ENCODE measurements around the gene PODXL2. TPM values are rescaled to one million over a fixed set of nuclear protein-coding genes. Genes with fewer than 3 reads are reported as not detected.
A peak's percentile ranks its signal among the peaks of the same experiment; 100 is the strongest.

PODXL2 gene
- total and polyA plus RNA-seq, 3 experiments from 2014 or later = 1.4 to 4.7 (median 1.7) TPM

DNA sequence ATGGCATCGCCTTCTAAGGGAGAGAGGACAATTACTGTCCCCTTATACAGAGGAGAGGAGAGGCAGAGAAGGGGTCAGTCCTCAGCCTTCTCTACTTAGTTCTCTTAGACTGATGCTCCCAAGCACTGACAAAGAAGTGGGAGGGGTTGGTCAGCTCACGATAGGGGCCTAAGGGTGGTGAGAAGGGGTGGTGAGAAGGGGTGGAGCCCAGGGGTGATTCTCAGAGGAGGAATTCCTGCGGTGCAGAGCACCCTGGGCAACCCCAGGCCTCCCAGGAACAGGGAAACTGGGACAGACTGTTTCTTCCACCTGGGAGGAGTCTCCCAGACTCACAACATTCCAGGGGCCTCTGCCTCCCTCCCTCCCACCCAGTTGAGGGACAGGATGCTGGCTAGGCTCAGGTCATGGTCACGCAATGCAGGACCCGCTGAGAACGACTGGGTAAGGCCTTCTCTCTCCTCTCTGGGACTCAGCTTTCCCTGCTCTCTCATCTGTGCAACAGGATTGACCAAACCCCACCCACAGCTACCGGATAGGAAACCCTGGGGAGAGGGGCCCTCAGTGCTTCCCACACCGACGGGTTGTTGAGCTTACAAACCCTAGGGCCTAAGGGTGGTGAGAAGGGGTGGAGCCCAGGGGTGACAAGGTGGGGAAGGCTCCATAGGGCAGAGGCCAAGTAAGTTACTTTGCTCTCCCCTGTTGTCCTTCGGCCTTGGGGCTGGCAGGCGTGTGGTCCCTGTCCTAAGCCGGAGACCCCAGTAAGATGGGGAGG is 40.0 kb upstream of the PODXL2 start:
- Histone ChIP-seq H3K27me3 (ENCODE audit: insufficient read depth, low read length, poor library complexity, severe bottlenecking) (no peaks in the 10 kb centered on the region), H3K36me3 (ENCODE audit: insufficient read depth, low read length) (no peaks in the 10 kb centered on the region), H3K4me3 (ENCODE audit: low read length) (peak overlapping the region; percentile 69), H3K9me3 (ENCODE audit: low read length) (no peaks in the 10 kb centered on the region), H3K4me1 (ENCODE audit: insufficient read depth, low read length) (peaks cover 17% of the 10 kb centered on the region), H3K27ac (ENCODE audit: low read depth, low read length) (no peak overlapping the region)
- Mint-ChIP-seq H3K4me1 (peaks cover 38 to 65% (median 55%) of the 10 kb centered on the region in 3 donors), H3K36me3 (peaks cover 0 to 8% (median 0%) of the 10 kb centered on the region in 3 donors), H3K9me3 (no peaks in the 10 kb centered on the region), H3K4me3 (peak overlapping the region; percentile 84 to 97 (median 84)), H3K27ac (peak overlapping the region; percentile 35 to 96 (median 76)), H3K27me3 (no peaks in the 10 kb centered on the region)
- DNase-seq = peak in 1 of 5 donors; percentile 21
- POLR2A ChIA-PET = interaction anchor here (1.3 kb wide), 1 partner anchor 9 kb away, joined by 4 read pairs; no protein-coding TSS in a partner anchor
- CTCF ChIA-PET = interaction anchor here (0.7 to 1.7 kb wide), 5 partner anchors 9 to 103 kb away, joined by 3 to 13 read pairs (median 4); partner anchors contain the start of gene MCM2

DNA sequence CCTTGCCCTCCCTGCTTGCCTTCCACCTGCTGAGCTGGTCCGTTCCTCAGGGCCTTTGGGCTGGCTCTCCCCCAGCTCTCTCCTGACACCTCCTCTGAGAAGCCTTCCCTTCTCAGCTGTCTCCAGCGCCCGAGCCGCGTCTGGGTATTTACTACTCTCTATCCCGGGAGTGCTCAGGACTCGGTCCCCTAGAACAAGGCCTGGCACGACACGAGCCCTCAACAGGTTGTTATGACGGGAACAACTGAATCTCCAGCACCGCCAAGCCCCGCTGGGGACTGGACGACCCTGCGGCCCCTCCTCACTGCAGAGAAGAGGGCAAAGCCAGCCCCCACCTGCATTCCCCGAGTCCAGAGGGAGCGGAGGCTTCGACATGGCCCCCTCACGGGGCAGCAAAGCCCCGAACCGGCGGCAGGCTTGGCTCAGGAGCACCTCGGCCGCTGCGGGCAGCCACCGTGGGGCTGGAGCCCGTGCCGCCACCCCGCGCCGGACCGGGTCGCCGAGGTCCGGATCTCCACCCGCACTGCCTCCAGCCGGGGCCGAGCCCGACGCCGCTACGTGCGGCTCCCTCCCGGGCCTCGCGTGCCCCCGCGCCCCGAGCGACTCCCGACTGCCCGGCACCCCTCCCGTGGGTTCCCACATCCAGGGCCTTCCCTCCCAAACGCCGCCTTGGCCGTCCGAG is 39.2 kb upstream of the PODXL2 start:
- H3K4me3 ChIP-seq (ENCODE audit: low read length) = peak overlapping the region; percentile 69
- H3K27me3 ChIP-seq (ENCODE audit: insufficient read depth, low read length, poor library complexity, severe bottlenecking) = no peaks in the 10 kb centered on the region
- H3K9me3 Mint-ChIP-seq = no peaks in the 10 kb centered on the region
- ChIA-PET CTCF (interaction anchor here (1.3 to 2.0 kb wide), 6 partner anchors 8 to 45 kb away, joined by 3 to 13 read pairs (median 4); partner anchors contain the start of gene MCM2), POLR2A (interaction anchor here (1.0 to 2.3 kb wide), 5 partner anchors 8 to 83 kb away, joined by 4 to 13 read pairs (median 7); partner anchors contain the start of gene ABTB1)
- peak in 2 of 5 donors; percentile 11 to 23 for DNase-seq
- peak overlapping the region; percentile 84 to 99 (median 97) for H3K4me3 Mint-ChIP-seq
- H3K4me1 ChIP-seq (ENCODE audit: insufficient read depth, low read length) = peaks cover 17% of the 10 kb centered on the region
- H3K9me3 ChIP-seq (ENCODE audit: low read length) = no peaks in the 10 kb centered on the region
- peak overlapping the region; percentile 23 to 96 (median 70) for H3K27ac Mint-ChIP-seq
- no peaks in the 10 kb centered on the region for H3K36me3 ChIP-seq (ENCODE audit: insufficient read depth, low read length)
- peaks cover 34 to 60% (median 51%) of the 10 kb centered on the region in 3 donors for H3K4me1 Mint-ChIP-seq
- H3K36me3 Mint-ChIP-seq = peaks cover 0 to 8% (median 0%) of the 10 kb centered on the region in 3 donors
- H3K27ac ChIP-seq (ENCODE audit: low read depth, low read length) = peak overlapping the region; percentile 64
- H3K27me3 Mint-ChIP-seq = no peaks in the 10 kb centered on the region

DNA sequence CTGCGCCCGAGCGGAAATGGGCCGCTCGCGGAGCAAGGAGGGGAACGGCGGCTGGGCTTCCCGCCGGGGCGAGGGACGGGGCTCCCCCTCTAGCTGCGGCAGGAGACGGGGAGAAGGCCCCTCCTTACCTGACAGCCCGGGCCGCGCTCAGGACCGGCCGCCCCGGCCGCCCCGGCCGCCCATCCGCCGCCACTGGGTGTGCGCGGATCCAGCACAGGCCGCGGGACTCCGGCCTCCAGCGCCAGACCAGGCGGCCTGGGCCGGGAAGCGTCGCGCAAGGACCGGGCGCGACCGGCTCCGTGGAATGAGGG is 38.7 kb upstream of the PODXL2 start:
- H3K9me3 ChIP-seq (ENCODE audit: low read length) = no peaks in the 10 kb centered on the region
- H3K4me1 Mint-ChIP-seq = peaks cover 29 to 55% (median 47%) of the 10 kb centered on the region in 3 donors
- H3K27ac ChIP-seq (ENCODE audit: low read depth, low read length) = peak overlapping the region; percentile 64
- ChIA-PET CTCF (interaction anchor here (1.0 to 2.0 kb wide), 6 partner anchors 7 to 106 kb away, joined by 3 to 9 read pairs (median 4); partner anchors contain the start of gene MCM2), POLR2A (interaction anchor here (1.0 to 2.3 kb wide), 5 partner anchors 9 to 82 kb away, joined by 4 to 13 read pairs (median 7); partner anchors contain the start of gene ABTB1)
- peaks cover 17% of the 10 kb centered on the region for H3K4me1 ChIP-seq (ENCODE audit: insufficient read depth, low read length)
- peak overlapping the region; percentile 61 to 98 (median 95) for H3K27ac Mint-ChIP-seq
- DNase-seq = peak in 3 of 5 donors; percentile 7 to 55 (median 24)
- H3K27me3 ChIP-seq (ENCODE audit: insufficient read depth, low read length, poor library complexity, severe bottlenecking) = no peaks in the 10 kb centered on the region
- H3K27me3 Mint-ChIP-seq = no peaks in the 10 kb centered on the region
- peak overlapping the region; percentile 95 to 99 (median 97) for H3K4me3 Mint-ChIP-seq
- peaks cover 0 to 8% (median 0%) of the 10 kb centered on the region in 3 donors for H3K36me3 Mint-ChIP-seq
- H3K9me3 Mint-ChIP-seq = no peaks in the 10 kb centered on the region
- peak overlapping the region; percentile 69 for H3K4me3 ChIP-seq (ENCODE audit: low read length)
- no peaks in the 10 kb centered on the region for H3K36me3 ChIP-seq (ENCODE audit: insufficient read depth, low read length)

DNA sequence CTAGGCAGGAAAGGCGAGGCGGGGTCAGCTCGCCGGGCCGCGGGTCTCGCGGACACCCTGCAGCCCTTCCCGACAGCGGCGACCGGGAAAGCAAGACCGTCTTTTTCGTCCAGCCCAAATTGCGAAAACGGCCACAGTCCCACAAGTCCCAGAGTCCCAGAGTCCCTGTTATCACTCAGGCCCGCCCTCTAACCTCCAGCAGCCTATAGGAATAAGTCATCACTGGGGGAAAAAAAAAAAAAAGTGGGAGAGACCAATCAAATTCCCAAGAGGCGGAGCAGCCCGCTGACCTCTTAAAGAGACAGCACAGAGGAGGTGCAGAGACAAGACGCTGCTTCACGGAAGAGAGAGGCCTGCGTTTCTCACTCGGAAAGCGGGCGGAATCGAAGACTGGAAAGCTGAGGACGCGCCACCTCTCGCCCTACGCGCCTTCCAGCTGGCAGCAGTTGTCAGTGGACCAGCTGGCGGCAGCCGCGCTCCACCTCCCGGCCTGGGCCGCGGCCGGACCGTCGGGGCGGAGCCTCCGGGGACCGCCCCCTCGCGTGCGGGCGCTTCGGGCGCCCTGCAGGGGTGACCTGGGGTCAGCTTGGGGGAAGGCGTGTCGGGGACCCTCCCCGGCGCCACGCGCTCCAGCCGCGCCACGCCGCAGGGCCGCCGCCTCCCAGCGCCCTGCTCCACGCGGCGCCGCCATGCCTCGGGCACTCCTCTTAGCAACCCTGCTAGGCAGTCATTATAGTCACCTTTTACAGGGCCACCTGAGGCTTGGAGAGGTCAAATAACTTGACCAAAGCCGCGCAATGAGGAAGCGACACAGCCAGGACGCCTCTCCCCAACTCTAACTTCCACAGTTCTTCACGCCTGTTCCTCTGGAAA is 38.2 kb upstream of the PODXL2 start, which contains the start of gene TPRA1:
TSS of gene TPRA1 (minus strand) at position 141 of the 873 bp plus-strand sequence. CDS start 10,587 bp downstream, outside the sequence.
- H3K4me1 ChIP-seq (ENCODE audit: insufficient read depth, low read length) = peaks cover 17% of the 10 kb centered on the region
- DNase-seq = peak; percentile 61 to 89 (median 86)
- H3K27me3 ChIP-seq (ENCODE audit: insufficient read depth, low read length, poor library complexity, severe bottlenecking) = no peaks in the 10 kb centered on the region
- H3K9me3 ChIP-seq (ENCODE audit: low read length) = no peaks in the 10 kb centered on the region
- peaks cover 25 to 50% (median 41%) of the 10 kb centered on the region in 3 donors for H3K4me1 Mint-ChIP-seq
- peak within 1 kb of the TSS; percentile 95 to 99 (median 97) for H3K4me3 Mint-ChIP-seq
- peak within 1 kb of the TSS; percentile 64 for H3K27ac ChIP-seq (ENCODE audit: low read depth, low read length)
- no peaks in the 10 kb centered on the region for H3K27me3 Mint-ChIP-seq
- H3K36me3 Mint-ChIP-seq = peaks cover 0 to 8% (median 0%) of the 10 kb centered on the region in 3 donors
- H3K36me3 ChIP-seq (ENCODE audit: insufficient read depth, low read length) = no peaks in the 10 kb centered on the region
- ChIA-PET POLR2A (interaction anchor here (1.0 to 2.3 kb wide), 5 partner anchors 8 to 82 kb away, joined by 4 to 13 read pairs (median 7); partner anchors contain the start of gene ABTB1), CTCF (interaction anchor here (1.0 to 2.0 kb wide), 4 partner anchors 13 to 106 kb away, joined by 3 to 9 read pairs (median 4); no protein-coding TSS in a partner anchor)
- H3K27ac Mint-ChIP-seq = peak within 1 kb of the TSS; percentile 77 to 98 (median 95)
- no peaks in the 10 kb centered on the region for H3K9me3 Mint-ChIP-seq
- peak within 1 kb of the TSS; percentile 69 for H3K4me3 ChIP-seq (ENCODE audit: low read length)

DNA sequence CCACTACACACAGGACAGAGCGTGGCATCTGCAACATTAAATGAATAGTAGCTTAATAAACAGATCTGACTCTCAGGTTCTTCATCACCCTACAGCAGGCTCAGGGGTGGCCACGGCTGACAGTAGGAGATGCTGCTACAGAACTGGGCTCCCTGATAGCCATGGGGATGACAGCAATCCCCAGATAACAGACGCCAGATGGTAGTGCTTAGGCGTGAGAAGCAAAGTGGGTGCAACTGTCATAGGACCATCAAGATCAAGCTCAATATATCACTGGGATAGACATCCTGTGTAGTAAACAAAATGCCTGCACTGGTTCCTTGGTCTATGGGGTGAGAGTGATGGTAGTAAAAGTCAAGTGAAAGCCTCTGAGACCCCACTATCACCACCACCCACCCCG is 35.8 kb upstream of the PODXL2 start:
- DNase-seq = no peak
- POLR2A ChIA-PET = no interaction called here
- Histone ChIP-seq H3K4me1 (ENCODE audit: insufficient read depth, low read length) (peaks cover 25% of the 10 kb centered on the region), H3K36me3 (ENCODE audit: insufficient read depth, low read length) (no peaks in the 10 kb centered on the region), H3K27me3 (ENCODE audit: insufficient read depth, low read length, poor library complexity, severe bottlenecking) (no peaks in the 10 kb centered on the region), H3K4me3 (ENCODE audit: low read length) (no peak overlapping the region), H3K9me3 (ENCODE audit: low read length) (no peaks in the 10 kb centered on the region), H3K27ac (ENCODE audit: low read depth, low read length) (no peak overlapping the region)
- peak overlapping the region in 2 of 8 donors; percentile 6 to 83 for H3K27ac Mint-ChIP-seq
- H3K27me3 Mint-ChIP-seq = no peaks in the 10 kb centered on the region
- peak overlapping the region in 3 of 7 donors; percentile 47 to 82 (median 60) for H3K4me3 Mint-ChIP-seq
- CTCF ChIA-PET = no interaction called here
- H3K36me3 Mint-ChIP-seq = peaks cover 0 to 4% (median 0%) of the 10 kb centered on the region in 3 donors
- no peaks in the 10 kb centered on the region for H3K9me3 Mint-ChIP-seq
- H3K4me1 Mint-ChIP-seq = peaks cover 26 to 42% (median 38%) of the 10 kb centered on the region in 3 donors

DNA sequence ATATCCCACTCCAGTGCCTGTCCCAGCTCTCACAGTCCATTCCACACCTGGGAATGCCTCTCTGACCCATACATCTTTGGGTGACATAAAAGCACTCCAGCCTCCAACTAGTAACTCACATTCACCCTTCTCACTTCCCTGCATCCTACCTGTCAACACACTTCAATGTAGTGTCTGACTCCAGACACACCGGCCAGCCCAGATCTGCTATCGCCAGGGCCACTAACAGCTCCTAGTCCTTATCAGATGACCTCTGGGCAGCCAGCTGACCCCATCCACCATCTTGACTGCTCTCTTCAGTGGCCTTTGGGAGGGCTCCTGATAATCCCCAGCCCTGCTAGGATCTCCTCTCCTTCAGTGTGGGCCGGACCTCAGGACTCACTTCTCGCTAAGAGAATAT is 33.7 kb upstream of the PODXL2 start:
- no peak overlapping the region for H3K27ac ChIP-seq (ENCODE audit: low read depth, low read length)
- H3K27me3 ChIP-seq (ENCODE audit: insufficient read depth, low read length, poor library complexity, severe bottlenecking) = no peaks in the 10 kb centered on the region
- no peaks in the 10 kb centered on the region for H3K27me3 Mint-ChIP-seq
- H3K4me1 Mint-ChIP-seq = peaks cover 22 to 39% (median 36%) of the 10 kb centered on the region in 3 donors
- H3K9me3 Mint-ChIP-seq = no peaks in the 10 kb centered on the region
- ChIA-PET POLR2A (no interaction called here), CTCF (no interaction called here)
- H3K4me3 Mint-ChIP-seq = peak overlapping the region in 2 of 7 donors; percentile 29 to 63
- peaks cover 0 to 5% (median 0%) of the 10 kb centered on the region in 3 donors for H3K36me3 Mint-ChIP-seq
- peaks cover 28% of the 10 kb centered on the region for H3K4me1 ChIP-seq (ENCODE audit: insufficient read depth, low read length)
- H3K9me3 ChIP-seq (ENCODE audit: low read length) = no peaks in the 10 kb centered on the region
- H3K27ac Mint-ChIP-seq = peak overlapping the region in 2 of 8 donors; percentile 2 to 47
- no peak for DNase-seq
- H3K4me3 ChIP-seq (ENCODE audit: low read length) = no peak overlapping the region
- H3K36me3 ChIP-seq (ENCODE audit: insufficient read depth, low read length) = no peaks in the 10 kb centered on the region
